Effector memory CD8-positive, alpha-beta T cell (primary cell): ENCODE data around the gene USH1C.

ENCODE experiments used
- ATAC-seq: fragments of 150-1000 bp; cut with Tn5 transposase; replicated peaks from 2 replicates; pipeline ENCODE4 v1.10.0; 2021; ENCODE audit warnings: mild to moderate bottlenecking, moderate library complexity
- DNase-seq, 3 experiments: peaks; one replicate each; pipeline ENCODE4 v3.0.0; 2021
- H3K27ac Mint-ChIP-seq, 2 donors: one replicate each; pipeline ENCODE4 v1.8.0; 2022; ENCODE audit warnings: mild to moderate bottlenecking in 2 of 2, mixed read lengths in 2 of 2, moderate library complexity in 2 of 2
- H3K27me3 Mint-ChIP-seq, 2 donors: one replicate each; pipeline ENCODE4 v1.8.0; 2022; ENCODE audit warnings: mixed read lengths in 2 of 2
- H3K36me3 Mint-ChIP-seq: one replicate; pipeline ENCODE4 v1.8.0; 2022; ENCODE audit warnings: mild to moderate bottlenecking, moderate library complexity, mixed read lengths; ENCODE audit not compliant: insufficient read depth
- H3K4me1 Mint-ChIP-seq, 2 donors: one replicate each; pipeline ENCODE4 v1.8.0; 2022; ENCODE audit warnings: low read depth in 2 of 2, mixed read lengths in 2 of 2
- H3K4me3 Mint-ChIP-seq, 2 donors: one replicate each; pipeline ENCODE4 v1.8.0; 2022; ENCODE audit warnings: mild to moderate bottlenecking in 2 of 2, mixed read lengths in 2 of 2, moderate library complexity in 2 of 2
- H3K9me3 Mint-ChIP-seq, 2 donors: one replicate each; pipeline ENCODE4 v1.8.0; 2022; ENCODE audit warnings: mixed read lengths in 2 of 2

The USH1C gene

GRCh38 chr11:17489751-17490150, 54.5 kb downstream of the USH1C start:
- no peak overlapping the region for H3K27ac Mint-ChIP-seq
- DNase-seq (no peak), ATAC-seq (no peak)
- no peaks in the 10 kb centered on the region for H3K9me3 Mint-ChIP-seq
- no peaks in the 10 kb centered on the region for H3K4me1 Mint-ChIP-seq
- H3K27me3 Mint-ChIP-seq, result peaks cover 51 to 77% of the 10 kb centered on the region in 2 donors
- no peaks in the 10 kb centered on the region for H3K36me3 Mint-ChIP-seq
- H3K4me3 Mint-ChIP-seq, result no peak overlapping the region

- Mint-ChIP-seq H3K4me1 (no peaks in the 10 kb centered on the region), H3K27ac (no peak overlapping the region), H3K36me3 (no peaks in the 10 kb centered on the region), H3K9me3 (peaks cover 0 to 1% of the 10 kb centered on the region in 2 donors), H3K27me3 (peaks cover 61 to 78% of the 10 kb centered on the region in 2 donors), H3K4me3 (no peak overlapping the region)
- ATAC-seq, result no peak
- DNase-seq, result no peak
Measured at GRCh38 chr11:17488563-17488962, 55.7 kb downstream of the USH1C start.

GRCh38 chr11:17486646-17487045, 57.6 kb downstream of the USH1C start:
- Mint-ChIP-seq H3K27ac (no peak overlapping the region), H3K9me3 (peaks cover 0 to 3% of the 10 kb centered on the region in 2 donors), H3K27me3 (peaks cover 63 to 66% of the 10 kb centered on the region in 2 donors), H3K36me3 (no peaks in the 10 kb centered on the region), H3K4me1 (no peaks in the 10 kb centered on the region), H3K4me3 (no peak overlapping the region)
- ATAC-seq, result no peak
- DNase-seq, result no peak

GRCh38 chr11:17483505-17483904, 60.7 kb downstream of the USH1C start:
- peaks cover 0 to 3% of the 10 kb centered on the region in 2 donors for H3K4me1 Mint-ChIP-seq
- no peak overlapping the region for H3K27ac Mint-ChIP-seq
- no peak overlapping the region for H3K4me3 Mint-ChIP-seq
- H3K27me3 Mint-ChIP-seq, result peaks cover 42 to 64% of the 10 kb centered on the region in 2 donors
- ATAC-seq (no peak), DNase-seq (no peak)
- H3K9me3 Mint-ChIP-seq, result peaks cover 0 to 3% of the 10 kb centered on the region in 2 donors
- peaks cover 5% of the 10 kb centered on the region for H3K36me3 Mint-ChIP-seq

GRCh38 chr11:17481905-17482304, 62.3 kb downstream of the USH1C start:
- no peak for ATAC-seq
- peaks cover 0 to 3% of the 10 kb centered on the region in 2 donors for H3K9me3 Mint-ChIP-seq
- peaks cover 43 to 62% of the 10 kb centered on the region in 2 donors for H3K27me3 Mint-ChIP-seq

GRCh38 chr11:17479284-17480214, 64.7 kb downstream of the USH1C start:
- peaks cover 0 to 6% of the 10 kb centered on the region in 2 donors for H3K4me1 Mint-ChIP-seq
- H3K36me3 Mint-ChIP-seq, result peaks cover 5% of the 10 kb centered on the region
- no peak for DNase-seq
- no peak overlapping the region for H3K4me3 Mint-ChIP-seq
- ATAC-seq, result no peak
- H3K27me3 Mint-ChIP-seq, result peaks cover 57 to 78% of the 10 kb centered on the region in 2 donors
- H3K9me3 Mint-ChIP-seq, result peaks cover 0 to 3% of the 10 kb centered on the region in 2 donors
- H3K27ac Mint-ChIP-seq, result no peak overlapping the region

More at GRCh38 chr11:17481905-17482304, 62.3 kb downstream of the USH1C start:
- Mint-ChIP-seq H3K36me3 (peaks cover 5% of the 10 kb centered on the region), H3K27ac (no peak overlapping the region), H3K4me3 (no peak overlapping the region), H3K4me1 (peaks cover 0 to 3% of the 10 kb centered on the region in 2 donors)
- no peak for DNase-seq

- H3K4me3 Mint-ChIP-seq, result no peak overlapping the region
- no peak overlapping the region for H3K27ac Mint-ChIP-seq
- H3K9me3 Mint-ChIP-seq, result no peaks in the 10 kb centered on the region
- H3K27me3 Mint-ChIP-seq, result peaks cover 58 to 81% of the 10 kb centered on the region in 2 donors
- H3K4me1 Mint-ChIP-seq, result peaks cover 0 to 6% of the 10 kb centered on the region in 2 donors
- no peak for DNase-seq
- no peak for ATAC-seq
- H3K36me3 Mint-ChIP-seq, result peaks cover 5% of the 10 kb centered on the region
Measured at GRCh38 chr11:17478070-17478469, 66.1 kb downstream of the USH1C start.

GRCh38 chr11:17477361-17477760, 66.9 kb downstream of the USH1C start:
- Mint-ChIP-seq H3K27ac (no peak overlapping the region), H3K4me3 (no peak overlapping the region), H3K27me3 (peaks cover 61 to 88% of the 10 kb centered on the region in 2 donors)

GRCh38 chr11:17477084-17477333, 67.2 kb downstream of the USH1C start:
- Mint-ChIP-seq H3K27me3 (peaks cover 61 to 90% of the 10 kb centered on the region in 2 donors), H3K4me1 (peaks cover 0 to 6% of the 10 kb centered on the region in 2 donors), H3K4me3 (no peak overlapping the region), H3K9me3 (no peaks in the 10 kb centered on the region), H3K27ac (no peak overlapping the region), H3K36me3 (peaks cover 5% of the 10 kb centered on the region)
- DNase-seq (no peak), ATAC-seq (no peak)

More at GRCh38 chr11:17477361-17477760, 66.9 kb downstream of the USH1C start:
- Mint-ChIP-seq H3K4me1 (peaks cover 0 to 6% of the 10 kb centered on the region in 2 donors), H3K9me3 (no peaks in the 10 kb centered on the region), H3K36me3 (peaks cover 5% of the 10 kb centered on the region)
- ATAC-seq, result no peak
- no peak for DNase-seq

GRCh38 chr11:17476317-17477083, 67.7 kb downstream of the USH1C start, which contains the start of gene ABCC8:
TSS of gene ABCC8 (minus strand) at chr11:17476845. CDS start at chr11:17476776, 69 bp downstream.
- Mint-ChIP-seq H3K27ac (peak within 1 kb of the TSS in 1 of 2 donors; percentile 27), H3K27me3 (peaks cover 61 to 93% of the 10 kb centered on the region in 2 donors), H3K4me3 (no peak within 1 kb of the TSS), H3K4me1 (peaks cover 0 to 6% of the 10 kb centered on the region in 2 donors), H3K9me3 (no peaks in the 10 kb centered on the region), H3K36me3 (peaks cover 5% of the 10 kb centered on the region)
- DNase-seq, result no peak
- ATAC-seq, result no peak

- Mint-ChIP-seq H3K4me3 (no peak overlapping the region), H3K27me3 (peaks cover 61 to 93% of the 10 kb centered on the region in 2 donors), H3K9me3 (no peaks in the 10 kb centered on the region), H3K27ac (peak overlapping the region in 1 of 2 donors; percentile 27), H3K36me3 (peaks cover 5% of the 10 kb centered on the region), H3K4me1 (peaks cover 0 to 6% of the 10 kb centered on the region in 2 donors)
- ATAC-seq, result no peak
- no peak for DNase-seq
Measured at GRCh38 chr11:17475666-17476316, 68.4 kb downstream of the USH1C start.

- peaks cover 50 to 73% of the 10 kb centered on the region in 2 donors for H3K27me3 Mint-ChIP-seq
- H3K9me3 Mint-ChIP-seq, result no peaks in the 10 kb centered on the region
- ATAC-seq, result no peak
- no peak overlapping the region for H3K27ac Mint-ChIP-seq
- no peak for DNase-seq
- H3K4me1 Mint-ChIP-seq, result peaks cover 0 to 3% of the 10 kb centered on the region in 2 donors
- H3K36me3 Mint-ChIP-seq, result no peaks in the 10 kb centered on the region
- no peak overlapping the region for H3K4me3 Mint-ChIP-seq
Measured at GRCh38 chr11:17473071-17473744, 71.0 kb downstream of the USH1C start.

- no peak for ATAC-seq
- Mint-ChIP-seq H3K27me3 (peaks cover 44 to 65% of the 10 kb centered on the region in 2 donors), H3K4me1 (peaks cover 0 to 3% of the 10 kb centered on the region in 2 donors), H3K9me3 (no peaks in the 10 kb centered on the region), H3K4me3 (no peak overlapping the region), H3K27ac (no peak overlapping the region), H3K36me3 (no peaks in the 10 kb centered on the region)
- no peak for DNase-seq
Measured at GRCh38 chr11:17472467-17472866, 71.7 kb downstream of the USH1C start.
